ENCODE measurements around the gene TMTC1. TPM values are rescaled to one million over a fixed set of nuclear protein-coding genes. Genes with fewer than 3 reads are reported as not detected.

TMTC1 gene
- total and polyA plus RNA-seq, 9 of the 15 experiments (the other 6 are each of a cell fraction or from before 2014, with no cell fraction given), result under 0.01 to 0.18 (median 0.06) TPM; not detected in 2

DNA sequence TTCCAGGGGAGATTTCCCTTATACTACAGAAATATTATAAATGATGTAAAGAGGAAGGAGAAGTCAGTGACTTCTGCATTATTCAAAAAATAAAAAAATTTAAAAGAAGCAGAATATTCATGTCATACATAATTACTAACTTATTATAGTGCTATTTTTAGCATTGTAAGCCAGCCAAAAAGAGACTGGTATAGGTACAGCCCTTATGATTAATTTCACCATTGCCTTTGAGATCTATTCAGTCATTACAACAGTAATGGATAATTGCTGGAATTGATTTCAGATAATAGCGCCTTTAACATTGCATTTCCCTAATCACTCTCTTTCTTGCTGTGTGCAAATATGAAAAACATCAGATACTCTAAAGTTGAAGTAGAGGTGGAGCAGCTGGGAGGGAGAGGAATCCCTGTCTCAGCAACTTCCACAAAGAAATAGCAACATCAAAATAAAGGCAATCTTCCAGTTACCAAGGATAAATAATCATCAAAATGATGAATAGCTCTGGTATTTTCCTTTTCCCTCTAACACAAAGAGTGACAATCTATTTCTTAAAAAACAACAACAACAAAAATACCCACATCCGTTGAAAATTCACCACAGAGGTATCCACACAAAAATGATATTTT is 214.5 kb downstream of the TMTC1 start:
- no peak overlapping the region for H3K4me3 ChIP-seq
- H3K27ac ChIP-seq (ENCODE audit: extremely low read depth, low read depth, low read length), result no peak overlapping the region
- no peaks in the 10 kb centered on the region for H3K79me2 ChIP-seq (ENCODE audit: control insufficient read depth, insufficient read depth, low read length)
- H2AFZ ChIP-seq (ENCODE audit: low read depth, low read length), result no peak overlapping the region
- no peak for DNase-seq (ENCODE audit: extremely low read depth in 1 of 4, low spot score in 3 of 4)
- no peak for ATAC-seq
- H3K36me3 ChIP-seq (ENCODE audit: control insufficient read depth, insufficient read depth, low read length), result no peaks in the 10 kb centered on the region
- CTCF ChIA-PET (ENCODE audit: low intra/inter-chr PET ratio), result no interaction called here
- in situ Hi-C loops (cut with MboI) (no loop called here), intact Hi-C loops (cut with micrococcal nuclease) (no loop called here)
- TF ChIP-seq SRSF9 (IDR thresholded peaks at IDR 0.05; ENCODE audit: borderline replicate concordance, low read depth, low read length), result no peak
- TF ChIP-seq ZNF431 (CRISPR knock-in tag; IDR thresholded peaks at IDR 0.05), result no peak
- no peaks in the 10 kb centered on the region for H4K20me1 ChIP-seq (replicated peaks; ENCODE audit: control insufficient read depth, insufficient read depth, low read length)
- H3K4me1 ChIP-seq (replicated peaks in 1 of 2; ENCODE audit: control insufficient read depth in 2 of 2, insufficient read depth in 2 of 2, low read length in 2 of 2), result no peaks in the 10 kb centered on the region
- FAIRE-seq, result no peak
- no peaks in the 10 kb centered on the region; a peak in 1 of 5 replicates for H3K27me3 ChIP-seq (ENCODE audit: control insufficient read depth in 2 of 2, insufficient read depth in 2 of 2, low read length in 2 of 2)
- H3K9me3 ChIP-seq (replicated peaks; ENCODE audit: control insufficient read depth, insufficient read depth, low read depth, low read length), result no peaks in the 10 kb centered on the region
- H3K9ac ChIP-seq (ENCODE audit: insufficient read depth in 1 of 2, low read depth in 2 of 2, low read length in 2 of 2), result no peak overlapping the region
- H3K9me1 ChIP-seq (ENCODE audit: control insufficient read depth, insufficient read depth, low read length), result no peaks in the 10 kb centered on the region
- POLR2A ChIA-PET, result no interaction called here
- no TSS peak for BruUV-seq (replicated peaks)
- WGBS (ENCODE audit: insufficient coverage, low coverage, missing lambda C conversion rate), result 3% methylated on average over 2 of the region's 2 CpGs
- H3K4me2 ChIP-seq (ENCODE audit: insufficient read depth, low read length), result no peak overlapping the region

DNA sequence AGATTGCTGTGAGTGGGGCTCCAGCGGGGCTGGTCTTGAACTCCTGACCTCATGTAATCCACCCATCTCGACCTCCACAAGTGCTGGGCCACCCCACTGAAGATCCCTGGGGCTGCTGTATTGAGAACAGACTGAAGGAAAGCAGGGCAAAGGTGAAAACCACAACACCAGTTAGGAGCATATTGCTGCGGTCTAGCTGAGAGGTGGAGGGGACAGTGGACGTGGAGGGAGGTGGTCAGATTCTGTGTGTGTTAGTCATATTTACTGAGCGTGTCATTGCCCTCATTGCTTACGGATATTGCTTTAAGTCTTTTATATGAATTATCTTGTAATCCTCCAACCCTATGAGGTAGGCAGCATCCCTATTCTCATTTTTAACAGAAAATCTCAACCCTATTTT is 217.3 kb downstream of the TMTC1 start:
- Histone ChIP-seq H4K20me1 (replicated peaks; ENCODE audit: control insufficient read depth, insufficient read depth, low read length) (no peaks in the 10 kb centered on the region), H3K27me3 (ENCODE audit: control insufficient read depth in 2 of 2, insufficient read depth in 2 of 2, low read length in 2 of 2) (no peaks in the 10 kb centered on the region; a peak in 1 of 5 replicates), H3K4me1 (replicated peaks in 1 of 2; ENCODE audit: control insufficient read depth in 2 of 2, insufficient read depth in 2 of 2, low read length in 2 of 2) (no peaks in the 10 kb centered on the region), H3K9me3 (replicated peaks; ENCODE audit: control insufficient read depth, insufficient read depth, low read depth, low read length) (no peaks in the 10 kb centered on the region), H3K4me2 (ENCODE audit: insufficient read depth, low read length) (no peak overlapping the region), H3K9me1 (ENCODE audit: control insufficient read depth, insufficient read depth, low read length) (no peaks in the 10 kb centered on the region), H3K36me3 (ENCODE audit: control insufficient read depth, insufficient read depth, low read length) (no peaks in the 10 kb centered on the region), H3K79me2 (ENCODE audit: control insufficient read depth, insufficient read depth, low read length) (no peaks in the 10 kb centered on the region), H2AFZ (ENCODE audit: low read depth, low read length) (no peak overlapping the region), H3K4me3 (no peak overlapping the region), H3K9ac (ENCODE audit: insufficient read depth in 1 of 2, low read depth in 2 of 2, low read length in 2 of 2) (no peak overlapping the region), H3K27ac (ENCODE audit: extremely low read depth, low read depth, low read length) (no peak overlapping the region)
- FAIRE-seq, result no peak
- ChIA-PET CTCF (ENCODE audit: low intra/inter-chr PET ratio) (no interaction called here), POLR2A (no interaction called here)
- no peak for ATAC-seq
- BruUV-seq (replicated peaks), result no TSS peak
- WGBS (ENCODE audit: insufficient coverage, low coverage, missing lambda C conversion rate), result 0% methylated on average over 6 of the region's 6 CpGs
- DNase-seq (ENCODE audit: extremely low read depth in 1 of 4, low spot score in 3 of 4), result no peak
- intact Hi-C loops (cut with micrococcal nuclease) (no loop called here), in situ Hi-C loops (cut with MboI) (no loop called here)
- TF ChIP-seq ARHGAP35 (IDR thresholded peaks at IDR 0.05; ENCODE audit: partially characterized antibody) (no peak), FOXK1 (CRISPR knock-in tag; IDR thresholded peaks at IDR 0.05; ENCODE audit: borderline replicate concordance) (no peak), ZNF263 (CRISPR knock-in tag; IDR thresholded peaks at IDR 0.05; ENCODE audit: borderline replicate concordance) (no peak), ZNF644 (tag; IDR thresholded peaks at IDR 0.05; ENCODE audit: low read depth) (no peak), CUX1 (CRISPR knock-in tag; IDR thresholded peaks at IDR 0.05) (no peak), ZNF589 (CRISPR knock-in tag; IDR thresholded peaks at IDR 0.05; ENCODE audit: low read depth) (no peak), CGGBP1 (CRISPR knock-in tag; IDR thresholded peaks at IDR 0.05) (no peak), MCM7 (IDR thresholded peaks at IDR 0.05) (no peak), BRD9 (IDR thresholded peaks at IDR 0.05; ENCODE audit: low read depth, partially characterized antibody) (no peak)

All from K562 (cell line).